Posterior vena cava (tissue), 2 donors: Measurements from ENCODE around the gene SRGN. TPM values are rescaled to one million over a fixed set of nuclear protein-coding genes. Genes with fewer than 3 reads are reported as not detected.

Source experiments
- DNase-seq: peaks from one replicate; pipeline ENCODE4 v3.0.0-alpha.2; 2020; ENCODE audit warnings: low spot score
- intact Hi-C, 2 donors: fragments of 100-400 bp; cut with DNase I; formaldehyde crosslinking; loops; one replicate each; pipeline versions ENCODE4 v1.14.1 to v1.14.2; 2022 to 2023
- total RNA-seq, 2 donors: library from RNA; stranded (reverse); fragmentation: NEBNext Ultra II Directional; extraction: Animal tissue kit (Norgen Biotek cat#: 25700); gene quantifications; one replicate each; pipeline ENCODE4 v1.2.1, GENCODE V29; 2021
- donor health status: DM: yes; HTN: yes; CAD: no.
- donor health status: DM: yes; HTN: yes; CAD: no.

The SRGN gene
- total RNA-seq, 2 donors from 2014 or later = 138 to 144 TPM

- DNase-seq = peak; percentile 80
- intact Hi-C loops = no loop called here
These were observed 30.5 kb upstream of the SRGN start for GRCh38 chr10:69057261-69057950.

- intact Hi-C loops = no loop called here
- DNase-seq = peak; percentile 19
These were observed 30.0 kb upstream of the SRGN start for GRCh38 chr10:69057951-69058297.

GRCh38 chr10:69060127-69060798 lies 27.6 kb upstream of the SRGN start:
- intact Hi-C loops = no loop called here

GRCh38 chr10:69061305-69062161 lies 26.4 kb upstream of the SRGN start:
- peak; percentile 83 for DNase-seq
- intact Hi-C loops = no loop called here

More at GRCh38 chr10:69060127-69060798, 27.6 kb upstream of the SRGN start:
- peak; percentile 5 for DNase-seq

DNA sequence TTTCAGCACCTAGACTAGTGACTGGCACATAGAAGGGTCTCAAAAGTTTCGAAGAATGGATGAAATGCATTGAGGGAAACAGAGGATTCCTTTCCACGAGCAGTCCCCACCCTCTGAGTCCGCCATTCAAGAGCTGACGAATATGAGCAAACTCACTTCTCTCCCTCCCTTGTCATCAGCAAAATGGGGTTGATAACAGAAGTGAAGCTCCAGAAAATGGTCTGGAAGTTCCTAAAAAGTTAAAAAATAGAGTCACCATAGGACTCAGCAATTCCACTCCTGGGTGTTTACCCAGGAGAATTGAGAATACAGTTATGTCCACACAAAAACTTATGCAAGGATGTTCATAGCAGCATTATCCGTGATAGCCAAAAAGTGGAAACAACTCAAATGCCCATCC lies 25.0 kb upstream of the SRGN start:
- peak; percentile 4 for DNase-seq
- intact Hi-C loops = no loop called here

DNA sequence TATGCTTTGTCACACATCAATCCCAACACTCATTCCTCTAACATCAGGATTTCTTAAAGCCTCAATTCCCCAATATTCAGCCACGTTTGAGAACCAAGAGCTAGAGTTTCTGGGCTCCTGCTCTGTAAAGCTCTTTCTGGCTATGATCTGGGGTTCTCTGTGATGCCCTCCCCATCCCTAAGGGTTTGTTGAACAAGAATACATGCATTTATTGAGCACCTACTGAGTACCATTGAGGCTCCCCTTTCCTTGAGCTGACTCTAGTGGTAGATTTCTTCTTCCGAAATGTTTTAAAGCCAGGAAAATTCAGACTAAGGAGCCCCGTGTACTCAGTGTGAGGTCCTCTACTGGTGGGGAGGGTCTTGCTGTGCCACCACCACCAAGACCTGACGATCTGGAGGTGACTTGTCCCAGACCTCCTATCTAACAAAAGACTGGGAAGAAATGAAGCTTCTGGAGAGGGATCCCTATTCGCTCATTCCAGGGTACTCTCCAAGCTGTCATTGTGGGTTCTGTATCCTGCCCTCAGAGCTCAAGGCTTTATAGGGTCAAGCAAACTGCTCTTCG lies 23.1 kb upstream of the SRGN start:
- no peak for DNase-seq
- intact Hi-C loops = no loop called here

GRCh38 chr10:69065406-69066361 lies 22.2 kb upstream of the SRGN start:
- intact Hi-C loops = no loop called here
- DNase-seq = no peak

GRCh38 chr10:69067189-69067588 lies 20.7 kb upstream of the SRGN start:
- DNase-seq = no peak
- intact Hi-C loops = no loop called here

DNA sequence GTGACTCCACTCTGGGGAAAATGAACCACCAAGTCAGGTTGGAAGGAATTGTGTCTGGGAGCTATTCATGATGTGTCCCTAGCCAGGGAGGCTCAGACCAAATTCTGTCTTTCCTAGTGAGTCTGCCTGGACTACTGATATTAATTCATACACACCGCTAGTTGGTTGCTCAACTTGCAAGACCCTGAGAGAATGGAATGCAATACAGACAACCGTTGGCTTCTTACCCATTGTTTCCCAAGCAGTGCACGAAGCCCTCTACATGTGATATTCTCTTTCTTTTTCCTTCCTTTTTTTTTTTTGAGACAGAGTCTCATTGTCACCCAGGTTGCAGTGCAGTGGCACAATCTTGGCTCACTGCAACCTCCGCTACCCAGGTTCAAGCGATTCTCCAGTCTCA lies 19.4 kb upstream of the SRGN start:
- DNase-seq = no peak
- intact Hi-C loops = no loop called here

- DNase-seq = no peak
- intact Hi-C loops = no loop called here
These were observed 18.5 kb upstream of the SRGN start for GRCh38 chr10:69069090-69070042.

DNA sequence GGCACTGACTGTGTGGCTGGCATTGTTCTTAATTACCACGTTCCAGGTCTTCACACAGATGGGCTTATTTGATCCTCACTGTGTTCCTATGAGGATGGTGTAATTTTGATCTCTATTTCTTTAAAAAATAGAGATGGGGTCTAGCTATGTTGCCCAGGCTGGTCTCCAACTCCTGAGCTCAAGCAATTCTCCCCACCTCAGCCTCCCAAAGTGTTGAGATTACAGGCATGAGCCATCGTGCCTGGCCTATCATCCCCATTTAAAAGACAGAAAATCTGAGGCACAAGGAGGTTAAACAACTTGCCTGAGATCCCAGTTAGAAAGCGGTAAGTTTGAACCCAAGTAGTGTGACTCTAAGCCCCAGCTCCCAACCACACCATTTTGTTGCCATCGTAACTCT lies 17.0 kb upstream of the SRGN start:
- DNase-seq = no peak
- intact Hi-C loops = no loop called here

- intact Hi-C loops = no loop called here
- no peak for DNase-seq
These were observed 16.3 kb upstream of the SRGN start for GRCh38 chr10:69071610-69072009.

GRCh38 chr10:69073026-69073425 lies 14.9 kb upstream of the SRGN start:
- intact Hi-C loops = no loop called here
- DNase-seq = no peak

DNA sequence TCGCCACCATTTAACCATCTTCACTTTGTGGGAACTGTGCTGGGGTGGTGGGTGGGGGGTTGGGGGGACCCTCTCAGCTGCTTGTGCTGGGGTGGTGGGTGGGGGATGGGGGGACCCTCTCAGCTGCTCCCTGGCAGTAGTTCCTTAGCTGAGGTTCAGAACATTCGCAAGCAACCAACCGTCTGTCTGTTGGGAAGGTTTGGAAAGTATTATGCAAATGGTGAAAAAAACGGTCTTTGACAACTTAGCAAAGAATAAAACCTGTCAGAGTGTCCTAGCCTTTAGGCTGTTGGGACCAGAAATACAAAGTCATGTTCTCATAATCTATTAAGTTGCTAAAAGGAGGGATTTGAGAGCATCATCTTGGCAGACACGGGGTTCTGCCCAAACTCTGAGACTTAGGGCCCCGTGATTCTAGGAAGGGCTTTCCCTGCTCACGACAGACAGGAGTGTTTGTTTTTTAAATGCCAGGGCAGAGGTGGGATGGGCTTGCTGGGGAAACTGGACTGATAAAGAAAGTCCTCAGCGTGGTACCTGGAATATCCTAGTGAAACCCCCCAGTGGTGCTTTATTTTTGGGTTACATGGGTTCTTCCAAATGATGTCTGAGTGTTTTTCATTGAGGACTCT lies 14.1 kb upstream of the SRGN start:
- intact Hi-C loops = no loop called here
- DNase-seq = no peak

DNA sequence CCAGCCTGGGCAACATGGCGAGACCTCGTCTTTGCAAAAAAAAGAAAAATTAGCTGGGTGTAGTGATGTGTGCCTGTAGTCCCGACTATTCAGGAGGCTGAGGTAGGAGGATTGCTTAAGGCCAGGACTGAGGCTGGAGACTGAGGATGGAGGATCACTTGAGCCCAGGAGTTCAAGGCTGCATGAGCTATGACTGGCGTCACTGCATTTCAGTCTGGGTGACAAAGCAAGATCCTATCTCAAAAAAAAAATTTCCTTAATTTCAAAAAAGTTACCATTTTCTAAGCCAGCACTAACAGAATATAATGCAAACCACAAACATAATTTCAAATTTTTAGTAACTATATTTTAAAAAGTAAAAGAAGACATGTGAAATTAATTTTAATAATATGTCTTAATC lies 13.4 kb upstream of the SRGN start:
- intact Hi-C loops = no loop called here
- DNase-seq = no peak

DNA sequence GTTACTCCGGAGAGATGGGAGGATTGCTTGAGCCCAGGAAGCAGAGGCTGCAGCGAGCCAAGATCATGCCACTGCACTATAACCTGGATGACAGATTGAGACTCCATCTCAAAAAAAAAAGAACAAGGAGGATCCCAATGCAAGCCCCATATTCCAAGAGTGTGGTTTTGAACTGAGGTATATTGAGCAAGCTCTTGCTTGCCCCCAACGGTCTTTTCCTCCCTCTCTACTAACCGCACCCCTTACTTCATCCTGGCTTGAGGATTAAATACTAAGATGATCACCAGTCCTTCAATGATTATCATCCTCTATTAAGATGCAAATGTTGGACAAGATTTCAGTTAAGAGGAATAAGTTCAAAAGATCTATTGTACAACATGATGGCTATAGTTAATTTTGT lies 12.5 kb upstream of the SRGN start:
- DNase-seq = no peak
- intact Hi-C loops = no loop called here

- intact Hi-C loops = no loop called here
- no peak for DNase-seq
These were observed 9.6 kb upstream of the SRGN start for GRCh38 chr10:69078311-69078710.
